KMS-11 (cell line): Measurements from ENCODE around the gene GUCA2B.

Source experiments
- H2AFZ ChIP-seq: fragments of 200-600 bp; sonication (generic); 2 replicates; pipeline ENCODE4 v1.6.1; 2016; ENCODE audit warnings: antibody characterized with exemption, mixed run types, low read depth
- H3K27ac ChIP-seq: fragments of 200-600 bp; sonication (generic); 2 replicates; pipeline ENCODE4 v1.6.1; 2016; ENCODE audit warnings: mild to moderate bottlenecking, mixed run types
- H3K27me3 ChIP-seq: fragments of 200-600 bp; sonication (generic); 2 replicates; pipeline ENCODE4 v1.6.1; 2017; ENCODE audit warnings: mild to moderate bottlenecking, low read depth, mixed run types, moderate library complexity; ENCODE audit not compliant: insufficient read depth
- H3K36me3 ChIP-seq: fragments of 200-600 bp; sonication (generic); 2 replicates; pipeline ENCODE4 v1.6.1; 2017; ENCODE audit warnings: mild to moderate bottlenecking, mixed run types; ENCODE audit not compliant: insufficient read depth
- H3K4me1 ChIP-seq: fragments of 200-600 bp; sonication (generic); 2 replicates; pipeline ENCODE4 v1.6.1; 2016; ENCODE audit warnings: mild to moderate bottlenecking, low read depth, mixed run types; ENCODE audit not compliant: poor library complexity, severe bottlenecking
- H3K4me2 ChIP-seq: fragments of 200-600 bp; sonication (generic); 2 replicates; pipeline ENCODE4 v1.7.0; 2016; ENCODE audit warnings: mild to moderate bottlenecking, mixed run types
- H3K4me3 ChIP-seq: fragments of 200-600 bp; sonication (generic); IDR thresholded peaks from 2 replicates; pipeline ENCODE4 v1.6.1; 2017; ENCODE audit warnings: low read depth, low read length, mixed read lengths; ENCODE audit not compliant: insufficient read depth
- H3K79me2 ChIP-seq: fragments of 200-600 bp; sonication (generic); 2 replicates; pipeline ENCODE4 v1.6.1; 2016; ENCODE audit warnings: low read depth, mixed run types; ENCODE audit not compliant: insufficient read depth
- H3K9ac ChIP-seq: fragments of 200-600 bp; sonication (generic); 2 replicates; pipeline ENCODE4 v1.6.1; 2016; ENCODE audit warnings: mild to moderate bottlenecking, mixed run types
- H4K20me1 ChIP-seq: fragments of 200-600 bp; sonication (generic); 2 replicates; pipeline ENCODE4 v1.6.1; 2016; ENCODE audit warnings: mild to moderate bottlenecking, mixed run types; ENCODE audit not compliant: insufficient read depth
- TF ChIP-seq, protein P1 (sequence below): fragments of 200-600 bp; sonication (generic); conservative IDR thresholded peaks from 2 replicates; pipeline ENCODE4 v1.6.1; 2017; ENCODE audit warnings: low read depth, mild to moderate bottlenecking, antibody characterized with exemption, low read length, moderate library complexity, mixed read lengths

GUCA2B gene

DNA sequence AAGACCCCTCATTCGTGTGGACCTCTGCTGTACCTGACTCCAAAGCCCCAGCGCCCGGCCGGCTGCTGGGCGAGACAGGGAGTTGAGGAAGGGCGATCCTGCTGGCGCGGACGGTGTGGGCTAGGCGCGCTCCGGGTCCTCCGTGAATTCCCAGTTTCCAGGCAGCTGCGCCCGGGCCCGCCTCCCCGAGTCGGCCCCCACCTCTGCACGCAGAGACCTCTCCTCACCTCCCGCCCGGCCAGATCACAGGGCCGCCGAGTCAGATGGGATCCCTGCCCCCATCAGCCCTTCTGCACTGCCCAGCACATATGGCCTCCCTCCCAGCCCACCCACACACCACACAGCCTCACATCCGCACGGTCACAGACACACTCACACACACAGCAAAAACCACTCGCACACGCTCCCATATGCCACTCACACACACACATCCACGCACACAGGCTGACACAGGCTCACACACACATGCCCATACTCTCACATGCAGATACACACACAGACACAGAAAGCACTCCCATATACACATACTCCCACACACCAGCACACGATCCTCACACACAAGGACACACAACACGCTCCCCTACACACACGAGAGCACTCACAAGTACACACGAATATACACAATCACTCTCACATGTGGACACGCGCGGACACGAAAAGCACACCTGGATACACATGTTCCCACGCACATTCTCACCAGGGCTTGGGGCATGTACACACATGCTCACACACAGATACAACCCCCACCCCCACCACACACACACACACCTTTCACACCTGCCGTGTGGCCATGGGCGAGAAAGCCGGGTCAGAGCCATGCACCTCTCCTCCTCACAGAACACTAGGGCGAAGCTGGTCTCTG lies 7.2 kb upstream of the GUCA2B start:
- Histone ChIP-seq H4K20me1 (no peaks in the 10 kb centered on the region), H3K4me1 (no peaks in the 10 kb centered on the region), H3K4me2 (no peak overlapping the region), H3K27me3 (no peaks in the 10 kb centered on the region), H3K36me3 (no peaks in the 10 kb centered on the region), H3K9ac (no peak overlapping the region), H3K27ac (no peak overlapping the region), H3K79me2 (no peaks in the 10 kb centered on the region), H2AFZ (no peak overlapping the region), H3K4me3 (no peak overlapping the region)
- TF ChIP-seq, protein P1, sequence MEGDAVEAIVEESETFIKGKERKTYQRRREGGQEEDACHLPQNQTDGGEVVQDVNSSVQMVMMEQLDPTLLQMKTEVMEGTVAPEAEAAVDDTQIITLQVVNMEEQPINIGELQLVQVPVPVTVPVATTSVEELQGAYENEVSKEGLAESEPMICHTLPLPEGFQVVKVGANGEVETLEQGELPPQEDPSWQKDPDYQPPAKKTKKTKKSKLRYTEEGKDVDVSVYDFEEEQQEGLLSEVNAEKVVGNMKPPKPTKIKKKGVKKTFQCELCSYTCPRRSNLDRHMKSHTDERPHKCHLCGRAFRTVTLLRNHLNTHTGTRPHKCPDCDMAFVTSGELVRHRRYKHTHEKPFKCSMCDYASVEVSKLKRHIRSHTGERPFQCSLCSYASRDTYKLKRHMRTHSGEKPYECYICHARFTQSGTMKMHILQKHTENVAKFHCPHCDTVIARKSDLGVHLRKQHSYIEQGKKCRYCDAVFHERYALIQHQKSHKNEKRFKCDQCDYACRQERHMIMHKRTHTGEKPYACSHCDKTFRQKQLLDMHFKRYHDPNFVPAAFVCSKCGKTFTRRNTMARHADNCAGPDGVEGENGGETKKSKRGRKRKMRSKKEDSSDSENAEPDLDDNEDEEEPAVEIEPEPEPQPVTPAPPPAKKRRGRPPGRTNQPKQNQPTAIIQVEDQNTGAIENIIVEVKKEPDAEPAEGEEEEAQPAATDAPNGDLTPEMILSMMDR = no peak

DNA sequence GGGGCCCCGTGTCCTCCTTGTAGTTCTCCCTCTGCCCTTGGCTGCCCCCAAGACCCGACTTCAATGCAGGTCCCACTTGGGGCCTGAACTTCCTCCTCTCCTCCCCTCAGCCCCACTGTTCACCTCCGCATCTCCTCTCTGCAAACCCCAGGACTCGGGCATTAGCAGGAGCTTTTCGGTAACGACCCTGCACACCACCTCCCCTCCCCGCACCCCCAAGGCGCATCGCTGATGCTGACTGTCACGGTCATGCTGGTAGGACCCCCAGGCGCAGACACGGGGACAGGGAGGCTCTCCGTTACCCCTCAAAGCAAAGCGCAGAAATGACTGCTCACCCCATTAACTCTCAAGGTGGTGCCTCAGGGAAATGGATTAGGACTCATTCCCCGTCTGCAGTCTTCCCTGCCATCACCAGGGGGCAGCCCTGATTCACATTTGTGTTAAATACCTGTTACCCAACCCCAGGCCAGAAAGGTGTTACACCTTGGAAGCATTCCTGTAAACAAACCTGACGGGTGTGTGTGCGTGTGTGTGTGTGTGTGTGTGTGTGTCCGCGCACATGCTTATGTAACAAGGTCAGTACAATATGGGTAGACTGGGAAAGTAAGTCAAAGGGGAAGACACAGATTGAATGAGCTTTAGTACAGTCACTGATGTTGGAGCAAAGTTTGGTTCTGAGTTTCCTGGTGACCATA lies 6.4 kb upstream of the GUCA2B start:
- no peaks in the 10 kb centered on the region for H3K27me3 ChIP-seq
- no peaks in the 10 kb centered on the region for H3K36me3 ChIP-seq
- no peak overlapping the region for H2AFZ ChIP-seq
- H3K4me1 ChIP-seq = no peaks in the 10 kb centered on the region
- H3K4me2 ChIP-seq = no peak overlapping the region
- H3K79me2 ChIP-seq = no peaks in the 10 kb centered on the region
- no peaks in the 10 kb centered on the region for H4K20me1 ChIP-seq
- TF ChIP-seq, protein P1 = peak; percentile 85
- H3K9ac ChIP-seq = no peak overlapping the region
- H3K4me3 ChIP-seq = no peak overlapping the region
- H3K27ac ChIP-seq = no peak overlapping the region

DNA sequence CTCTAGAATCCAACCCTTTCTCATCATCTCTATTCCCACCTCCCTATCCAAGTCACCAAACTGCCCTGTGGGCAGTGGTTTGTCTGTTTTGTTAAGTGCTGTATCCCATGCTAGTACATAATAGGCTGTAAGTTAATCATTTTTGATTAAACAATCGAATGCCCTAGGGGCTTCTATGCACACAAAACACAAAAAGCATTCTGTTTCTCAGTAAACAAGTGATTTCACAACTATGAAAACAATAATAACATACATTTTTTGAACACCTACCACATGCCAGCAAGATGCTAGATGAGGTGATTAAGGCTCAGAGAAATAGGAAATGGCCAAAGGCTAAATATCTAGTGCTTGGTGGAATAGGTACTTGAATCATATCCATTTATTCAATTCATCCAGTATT lies 5.0 kb upstream of the GUCA2B start:
- Histone ChIP-seq H3K79me2 (no peaks in the 10 kb centered on the region), H3K27me3 (no peaks in the 10 kb centered on the region), H3K4me3 (no peak overlapping the region)

DNA sequence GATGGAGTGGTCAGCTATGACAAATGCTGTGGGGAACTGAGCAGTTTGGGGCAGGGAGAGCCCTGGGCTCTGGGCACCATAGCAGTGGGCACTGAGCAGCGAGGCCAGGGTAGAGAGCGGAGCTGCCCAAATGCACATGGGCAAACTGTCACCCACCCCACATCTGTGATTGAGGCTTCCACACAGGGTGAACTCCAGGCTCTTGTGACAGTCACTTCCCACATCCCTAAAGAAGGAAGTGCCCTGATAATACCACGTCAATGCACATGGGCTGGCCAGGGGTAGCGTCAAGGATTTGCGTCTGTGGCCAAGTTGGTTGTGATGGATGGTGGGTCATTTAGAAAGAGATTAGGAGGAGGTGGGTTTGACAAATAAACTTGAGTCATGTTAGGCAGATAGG lies 2.6 kb upstream of the GUCA2B start:
- no peaks in the 10 kb centered on the region for H4K20me1 ChIP-seq
- H2AFZ ChIP-seq = no peak overlapping the region
- TF ChIP-seq, protein P1 = no peak
- no peaks in the 10 kb centered on the region for H3K4me1 ChIP-seq
- no peak overlapping the region for H3K27ac ChIP-seq
- H3K4me3 ChIP-seq = no peak overlapping the region
- H3K4me2 ChIP-seq = no peak overlapping the region
- no peaks in the 10 kb centered on the region for H3K79me2 ChIP-seq
- H3K27me3 ChIP-seq = no peaks in the 10 kb centered on the region
- no peaks in the 10 kb centered on the region for H3K36me3 ChIP-seq
- H3K9ac ChIP-seq = no peak overlapping the region

More for the DNA sequence above, 5.0 kb upstream of the GUCA2B start:
- Histone ChIP-seq H3K4me1 (no peaks in the 10 kb centered on the region), H3K36me3 (no peaks in the 10 kb centered on the region), H3K9ac (no peak overlapping the region), H4K20me1 (no peaks in the 10 kb centered on the region), H3K4me2 (no peak overlapping the region), H2AFZ (no peak overlapping the region), H3K27ac (no peak overlapping the region)
- TF ChIP-seq, protein P1 = no peak
